GM18508 (cell line): ENCODE results near the gene LRRC31.

Experiments used
- ATAC-seq: cut with Tn5 transposase; IDR thresholded peaks from one replicate; pipeline ENCODE4 v1.9.1; 2021; ENCODE audit warnings: moderate number of reproducible peaks; ENCODE audit not compliant: insufficient read depth, unreplicated experiment

LRRC31 gene

GRCh38 chr3:169869484-169870220 lies at the start of gene LRRC31:
Gene LRRC31, minus strand, starts transcription at chr3:169869935. Its CDS starts 128 bp downstream, at chr3:169869807.
- ATAC-seq, result no peak

- ATAC-seq, result no peak
Measured at GRCh38 chr3:169914321-169914720, 44.6 kb upstream of the LRRC31 start.

- ATAC-seq, result no peak
Measured at GRCh38 chr3:169913323-169913722, 43.6 kb upstream of the LRRC31 start.

- no peak for ATAC-seq
Measured at GRCh38 chr3:169911272-169911671, 41.5 kb upstream of the LRRC31 start, which contains the start of gene SAMD7. Gene SAMD7, plus strand, starts transcription at chr3:169911572. Its CDS starts 7,927 bp downstream, at chr3:169919499.

GRCh38 chr3:169907944-169908343 lies 38.2 kb upstream of the LRRC31 start:
- no peak for ATAC-seq

- ATAC-seq, result no peak
Measured at GRCh38 chr3:169907476-169907875, 37.7 kb upstream of the LRRC31 start.

GRCh38 chr3:169905404-169905803 lies 35.7 kb upstream of the LRRC31 start:
- ATAC-seq, result no peak

- no peak for ATAC-seq
Measured at GRCh38 chr3:169901453-169901852, 31.7 kb upstream of the LRRC31 start.

GRCh38 chr3:169897284-169897683 lies 27.5 kb upstream of the LRRC31 start:
- no peak for ATAC-seq

GRCh38 chr3:169895072-169895471 lies 25.3 kb upstream of the LRRC31 start:
- no peak for ATAC-seq

GRCh38 chr3:169894110-169894509 lies 24.4 kb upstream of the LRRC31 start:
- ATAC-seq, result no peak

- no peak for ATAC-seq
Measured at GRCh38 chr3:169891886-169892285, 22.2 kb upstream of the LRRC31 start.

- ATAC-seq, result no peak
Measured at GRCh38 chr3:169886671-169887070, 16.9 kb upstream of the LRRC31 start.

- no peak for ATAC-seq
Measured at GRCh38 chr3:169880576-169881250, 11.0 kb upstream of the LRRC31 start.

- no peak for ATAC-seq
Measured at GRCh38 chr3:169879845-169880575, 10.3 kb upstream of the LRRC31 start.

- no peak for ATAC-seq
Measured at GRCh38 chr3:169879013-169879557, 9.3 kb upstream of the LRRC31 start.

GRCh38 chr3:169871129-169871886 lies 1.6 kb upstream of the LRRC31 start:
- ATAC-seq, result no peak

GRCh38 chr3:169868369-169868768 lies 1.4 kb downstream of the LRRC31 start:
- no peak for ATAC-seq

- ATAC-seq, result no peak
Measured at GRCh38 chr3:169867584-169868210, 2.0 kb downstream of the LRRC31 start.
